Natural killer cell (primary cell): ENCODE data around the gene NRXN2. TPM values are rescaled to one million over a fixed set of nuclear protein-coding genes. Genes with fewer than 3 reads are reported as not detected.

Source experiments
- ATAC-seq, 3 donors: fragments of 150-1000 bp in 2 of 3; fragments of 200-7000 bp in 1 of 3; cut with Tn5 transposase; 1 replicate in 1 of 3; 2 replicates in 2 of 3; pipeline ENCODE4 v1.10.0; 2021; ENCODE audit warnings: mild to moderate bottlenecking in 2 of 3, moderate library complexity in 2 of 3
- DNase-seq, 2 donors: peaks; one replicate each; pipeline versions ENCODE4 v3.0.0 to v3.0.0-alpha.2; 2013 to 2021; ENCODE audit warnings: mixed read lengths in 1 of 2
- H3K27ac ChIP-seq: one replicate; pipeline ENCODE4 v1.5.1; 2013; ENCODE audit warnings: mild to moderate bottlenecking, low read length
- H3K27me3 ChIP-seq: one replicate; pipeline ENCODE4 v1.6.1; 2013; ENCODE audit warnings: low read length; ENCODE audit not compliant: control insufficient read depth, insufficient read depth
- H3K36me3 ChIP-seq: one replicate; pipeline ENCODE4 v1.6.1; 2013; ENCODE audit warnings: low read length; ENCODE audit not compliant: control insufficient read depth, insufficient read depth
- H3K4me1 ChIP-seq: one replicate; pipeline ENCODE4 v1.6.1; 2013; ENCODE audit warnings: low read length; ENCODE audit not compliant: control insufficient read depth, insufficient read depth
- H3K4me3 ChIP-seq: one replicate; pipeline ENCODE4 v1.5.1; 2013; ENCODE audit warnings: low read length
- H3K9me3 ChIP-seq: one replicate; pipeline ENCODE4 v1.6.1; 2013; ENCODE audit warnings: low read length; ENCODE audit not compliant: control insufficient read depth, insufficient read depth
- H3K27ac Mint-ChIP-seq, 2 donors: one replicate each; pipeline ENCODE4 v1.8.0; 2022; ENCODE audit warnings: mild to moderate bottlenecking in 2 of 2, mixed read lengths in 2 of 2, moderate library complexity in 1 of 2
- H3K27me3 Mint-ChIP-seq, 2 donors: one replicate each; pipeline ENCODE4 v1.8.0; 2022; ENCODE audit warnings: low read depth in 2 of 2, mixed read lengths in 2 of 2
- H3K36me3 Mint-ChIP-seq: one replicate; pipeline ENCODE4 v1.8.0; 2022; ENCODE audit warnings: mixed read lengths
- H3K4me1 Mint-ChIP-seq, 2 donors: one replicate each; pipeline ENCODE4 v1.8.0; 2022; ENCODE audit warnings: mixed read lengths in 2 of 2
- H3K4me3 Mint-ChIP-seq: one replicate; pipeline ENCODE4 v1.8.0; 2022; ENCODE audit warnings: mild to moderate bottlenecking, moderate library complexity, mixed read lengths
- H3K9me3 Mint-ChIP-seq, 2 donors: one replicate each; pipeline ENCODE4 v1.8.0; 2022; ENCODE audit warnings: mixed read lengths in 2 of 2
- CTCF ChIP-seq: fragments of 200-600 bp; IDR thresholded peaks from one replicate; pipeline ENCODE4 v1.8.0; 2022; ENCODE audit warnings: antibody characterized with exemption
- WGBS: methylation state at CpG from one replicate; pipeline ENCODE4 v1.1.7; 2013; ENCODE audit warnings: missing lambda C conversion rate; ENCODE audit not compliant: insufficient coverage; 5-methylcytosine and 5-hydroxymethylcytosine counted together
- intact Hi-C: fragments of 100-400 bp; cut with micrococcal nuclease; formaldehyde crosslinking; loops from one replicate; pipeline ENCODE4 v1.14.2; 2022
- total RNA-seq, 4 donors: library from RNA; stranded (reverse); fragments of 120-200 nt in 1 of 4; gene quantifications; one replicate each; pipeline versions ENCODE4 v1.2.3 to v1.2.4, GENCODE V29; 2013 to 2022

Gene NRXN2
- 1 to 10 TPM; 2.9 to 9.6 (median 7.7) TPM for total RNA-seq
- 0.41 TPM for total RNA-seq (2013)

- peak within 1 kb of the TSS in 1 of 2 donors; percentile 58 for H3K27ac Mint-ChIP-seq
- peak within 1 kb of the TSS; percentile 82 for H3K4me3 ChIP-seq
- peaks cover 6% of the 10 kb centered on the region for H3K27me3 ChIP-seq
- no peaks in the 10 kb centered on the region for H3K36me3 Mint-ChIP-seq
- peak within 1 kb of the TSS; percentile 82 for H3K27ac ChIP-seq
- peak; percentile 93 to 96 (median 95) for ATAC-seq
- H3K4me3 Mint-ChIP-seq: peak within 1 kb of the TSS; percentile 73
- WGBS: 2% methylated on average over 66 of the region's 66 CpGs
- H3K36me3 ChIP-seq: peaks cover 12% of the 10 kb centered on the region
- H3K4me1 ChIP-seq: peaks cover 16% of the 10 kb centered on the region
- peaks cover 8 to 29% of the 10 kb centered on the region in 2 donors for H3K4me1 Mint-ChIP-seq
- no peaks in the 10 kb centered on the region for H3K9me3 Mint-ChIP-seq
- H3K27me3 Mint-ChIP-seq: peaks cover 0 to 18% of the 10 kb centered on the region in 2 donors
- TF ChIP-seq CTCF: peak; percentile 99
- DNase-seq: peak; percentile 78 to 93
- intact Hi-C loops: loop anchor here (1.0 to 5.0 kb wide), 3 partner anchors 35 to 276 kb away; no protein-coding TSS in a partner anchor
- no peaks in the 10 kb centered on the region for H3K9me3 ChIP-seq
These were observed at the start of gene NRXN2 for GRCh38 chr11:64723117-64723906. Gene NRXN2, minus strand, starts transcription at chr11:64723197. Its CDS starts 9,498 bp downstream, at chr11:64713699.

DNA sequence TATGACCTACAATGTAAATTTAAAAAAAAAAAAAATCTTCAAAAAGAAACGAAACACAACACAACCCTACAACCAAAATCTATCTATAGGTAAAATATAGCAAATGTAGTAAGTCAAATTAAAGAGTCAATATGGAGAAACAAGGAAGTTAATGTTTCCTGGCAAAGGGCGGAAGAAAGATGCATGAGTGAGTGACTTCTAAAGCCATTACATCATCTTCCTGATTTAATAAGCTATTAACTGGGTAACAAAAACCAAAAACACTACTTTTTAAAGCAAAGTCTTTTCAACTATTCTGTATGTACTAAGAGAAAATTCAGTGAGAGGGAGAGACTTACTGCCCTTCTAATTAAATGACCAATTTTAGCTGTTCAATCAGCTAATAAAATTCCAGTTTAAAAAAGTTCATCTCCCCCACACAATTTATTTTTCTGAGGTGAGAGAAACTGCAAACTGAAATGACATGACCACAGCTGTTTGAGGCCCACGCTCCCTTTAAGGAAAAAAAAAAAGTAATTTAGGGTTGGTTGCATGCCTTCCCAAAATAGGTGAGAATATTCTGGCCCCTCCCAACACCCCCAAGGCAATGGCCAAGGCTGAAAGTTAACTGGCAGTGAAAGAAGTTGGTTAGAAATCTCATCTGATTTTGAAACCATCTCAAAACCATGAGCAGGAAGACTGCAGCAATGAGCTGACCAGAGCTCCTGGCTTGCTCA lies 49.5 kb upstream of the NRXN2 start:
- peak overlapping the region; percentile 49 for H3K4me3 Mint-ChIP-seq
- no peak overlapping the region for H3K4me3 ChIP-seq
- H3K36me3 Mint-ChIP-seq: peaks cover 63% of the 10 kb centered on the region
- ATAC-seq (no peak), DNase-seq (no peak)
- peaks cover 98% of the 10 kb centered on the region for H3K36me3 ChIP-seq
- intact Hi-C loops: loop anchor here (10.0 kb wide), 1 partner anchor 342 kb away; the partner anchor contains the start of genes TM7SF2 and ZNHIT2
- no peaks in the 10 kb centered on the region for H3K9me3 ChIP-seq
- TF ChIP-seq CTCF: no peak
- H3K27me3 ChIP-seq: no peaks in the 10 kb centered on the region
- H3K9me3 Mint-ChIP-seq: no peaks in the 10 kb centered on the region
- H3K4me1 ChIP-seq: peaks cover 35% of the 10 kb centered on the region
- H3K27ac Mint-ChIP-seq: peak overlapping the region; percentile 45 to 67
- WGBS: no CpG with 5 or more reads among the region's 3 CpGs
- H3K27ac ChIP-seq: peak overlapping the region; percentile 43
- H3K27me3 Mint-ChIP-seq: no peaks in the 10 kb centered on the region
- peaks cover 81 to 82% of the 10 kb centered on the region in 2 donors for H3K4me1 Mint-ChIP-seq

GRCh38 chr11:64771861-64772260 lies 48.9 kb upstream of the NRXN2 start:
- intact Hi-C loops: loop anchor here (10.0 kb wide), 1 partner anchor 343 kb away; the partner anchor contains the start of genes TM7SF2 and ZNHIT2
- peaks cover 98% of the 10 kb centered on the region for H3K36me3 ChIP-seq
- H3K4me1 Mint-ChIP-seq: peaks cover 81% of the 10 kb centered on the region in 2 donors
- no peak for TF ChIP-seq CTCF
- H3K36me3 Mint-ChIP-seq: peaks cover 62% of the 10 kb centered on the region
- H3K27me3 ChIP-seq: no peaks in the 10 kb centered on the region
- H3K9me3 Mint-ChIP-seq: no peaks in the 10 kb centered on the region
- H3K27ac Mint-ChIP-seq: peak overlapping the region; percentile 45 to 67
- H3K4me1 ChIP-seq: peaks cover 35% of the 10 kb centered on the region
- no peaks in the 10 kb centered on the region for H3K9me3 ChIP-seq
- DNase-seq: no peak
- ATAC-seq: no peak
- no CpG with 5 or more reads among the region's 2 CpGs for WGBS
- H3K27me3 Mint-ChIP-seq: no peaks in the 10 kb centered on the region
- H3K4me3 Mint-ChIP-seq: peak overlapping the region; percentile 49
- H3K27ac ChIP-seq: peak overlapping the region; percentile 43
- no peak overlapping the region for H3K4me3 ChIP-seq
